H1 (cell line): ENCODE data around the gene CCDC195. TPM values are rescaled to one million over a fixed set of nuclear protein-coding genes. Genes with fewer than 3 reads are reported as not detected.

Source experiments
- CTCF ChIA-PET: fragments of 300-600 bp; sonication (Branson Sonifier 250); formaldehyde crosslinking; loops from one replicate; lab custom pipeline; 2021; ENCODE audit not compliant: partially characterized antibody; lab: Charles Lee
- POLR2A ChIA-PET: fragments of 300-600 bp; sonication (Branson Sonifier 250); formaldehyde crosslinking; loops from one replicate; lab custom pipeline; 2021; ENCODE audit warnings: inconsistent platforms; ENCODE audit not compliant: partially characterized antibody; lab: Charles Lee
- DNase-seq, 2 experiments: peaks; one replicate each; pipeline versions ENCODE4 v3.0.0 to v3.0.0-alpha.2; 2010 to 2022; ENCODE audit warnings: low spot score in 2 of 2, low read depth in 1 of 2, mixed read lengths in 1 of 2
- FAIRE-seq: peaks from 2 replicates; lab custom pipeline; 2011; peaks lifted over from hg19 to GRCh38; lab: Jason Lieb, UNC
- H2AFZ ChIP-seq: 2 replicates; pipeline ENCODE4 v1.8.1; 2012; ENCODE audit warnings: low read length, inconsistent platforms
- H2AK5ac ChIP-seq: 2 replicates; pipeline ENCODE4 v1.6.1; 2013; ENCODE audit warnings: low read depth, low read length
- H2BK120ac ChIP-seq: replicated peaks from 2 replicates; pipeline ENCODE3; 2013; ENCODE audit warnings: low read depth, low read length, inconsistent platforms
- H2BK12ac ChIP-seq: 2 replicates; pipeline ENCODE4 v1.6.1; 2013; ENCODE audit warnings: low read depth, low read length
- H2BK15ac ChIP-seq: 2 replicates; pipeline ENCODE4 v1.6.1; 2013; ENCODE audit warnings: low read length
- H2BK20ac ChIP-seq: 2 replicates; pipeline ENCODE4 v1.6.1; 2013; ENCODE audit warnings: low read length
- H2BK5ac ChIP-seq: 2 replicates; pipeline ENCODE4 v1.6.1; 2013; ENCODE audit warnings: low read depth, low read length
- H3K14ac ChIP-seq: 2 replicates; pipeline ENCODE4 v1.6.1; 2013; ENCODE audit warnings: inconsistent platforms; ENCODE audit not compliant: insufficient read length
- H3K18ac ChIP-seq: 2 replicates; pipeline ENCODE4 v1.6.1; 2013; ENCODE audit warnings: low read length; ENCODE audit errors: extremely low read depth
- H3K23ac ChIP-seq: 2 replicates; pipeline ENCODE4 v1.6.1; 2013; ENCODE audit warnings: inconsistent platforms; ENCODE audit not compliant: insufficient read length
- H3K23me2 ChIP-seq: 2 replicates; pipeline ENCODE4 v1.6.1; 2013; ENCODE audit warnings: low read depth, low read length
- H3K27ac ChIP-seq: 2 replicates; pipeline ENCODE4 v1.6.1; 2011; ENCODE audit warnings: low read depth, low read length, inconsistent platforms
- H3K27me3 ChIP-seq, 4 experiments: replicated peaks in 1 of 4; 1 replicate in 1 of 4; 2 replicates in 3 of 4; pipeline versions ENCODE4 v1.6.1 to v1.8.1; 2011 to 2013; ENCODE audit warnings: low read length in 3 of 4, mild to moderate bottlenecking in 3 of 4, inconsistent platforms in 2 of 4, mixed read lengths in 2 of 4, moderate library complexity in 1 of 4; ENCODE audit not compliant: control insufficient read depth in 3 of 4, insufficient read depth in 3 of 4; ENCODE audit errors: extremely low read depth in 1 of 4
- H3K36me3 ChIP-seq, 4 experiments: 2 replicates each; pipeline versions ENCODE4 v1.6.1 to v1.8.1; 2011 to 2013; ENCODE audit warnings: mild to moderate bottlenecking in 4 of 4, low read length in 3 of 4, moderate library complexity in 2 of 4, control low read depth in 1 of 4, inconsistent platforms in 1 of 4; ENCODE audit not compliant: insufficient read depth in 4 of 4, control insufficient read depth in 2 of 4
- H3K4ac ChIP-seq: replicated peaks from 2 replicates; pipeline ENCODE3; 2013; ENCODE audit warnings: low read length, low read depth, mixed read lengths, inconsistent platforms; ENCODE audit not compliant: insufficient read length
- H3K4me1 ChIP-seq, 4 experiments: replicated peaks in 1 of 4; 1 replicate in 1 of 4; 2 replicates in 3 of 4; pipeline versions ENCODE4 v1.6.1 to v1.8.1; 2011 to 2013; ENCODE audit warnings: low read length in 3 of 4, inconsistent platforms in 2 of 4, mixed read lengths in 1 of 4; ENCODE audit not compliant: insufficient read depth in 4 of 4, control insufficient read depth in 3 of 4
- H3K4me2 ChIP-seq, 2 experiments: 2 replicates each; pipeline versions ENCODE4 v1.6.1 to v1.8.1; 2011 to 2013; ENCODE audit warnings: low read depth in 2 of 2, low read length in 2 of 2, control low read depth in 1 of 2, inconsistent platforms in 1 of 2, mild to moderate bottlenecking in 1 of 2; ENCODE audit not compliant: insufficient read depth in 1 of 2
- H3K4me3 ChIP-seq, 4 experiments: fragments of 200-600, 300-600 bp in 1 of 4; sonication (generic), shearing (Covaris generic), sonication (Bioruptor Twin) in 1 of 4; 2 replicates each; pipeline versions ENCODE4 v1.5.1 to v1.8.1; 2011 to 2016; ENCODE audit warnings: low read length in 4 of 4, low read depth in 3 of 4, control low read depth in 2 of 4, inconsistent platforms in 2 of 4, mild to moderate bottlenecking in 2 of 4, mixed read lengths in 1 of 4, moderate library complexity in 1 of 4; ENCODE audit not compliant: insufficient read depth in 2 of 4; ENCODE audit errors: extremely low read depth in 1 of 4
- H3K56ac ChIP-seq: replicated peaks from 2 replicates; pipeline ENCODE3; 2013; ENCODE audit warnings: low read depth, mild to moderate bottlenecking, mixed read lengths, low read length, inconsistent platforms; ENCODE audit not compliant: insufficient read length
- H3K79me1 ChIP-seq: 2 replicates; pipeline ENCODE4 v1.6.1; 2013; ENCODE audit warnings: low read depth, low read length, control low read depth
- H3K79me2 ChIP-seq, 2 experiments: 2 replicates each; pipeline versions ENCODE4 v1.6.1 to v1.8.1; 2012 to 2013; ENCODE audit warnings: low read length in 2 of 2, mild to moderate bottlenecking in 2 of 2, inconsistent platforms in 1 of 2; ENCODE audit not compliant: insufficient read depth in 2 of 2, control insufficient read depth in 1 of 2
- H3K9ac ChIP-seq, 4 experiments: replicated peaks in 1 of 4; 1 replicate in 1 of 4; 2 replicates in 3 of 4; pipeline versions ENCODE4 v1.6.1 to v1.8.1; 2011 to 2013; ENCODE audit warnings: low read depth in 3 of 4, low read length in 3 of 4, control low read depth in 2 of 4, mild to moderate bottlenecking in 2 of 4, moderate library complexity in 2 of 4, inconsistent platforms in 1 of 4; ENCODE audit errors: extremely low read depth in 1 of 4
- H3K9me3 ChIP-seq, 2 experiments: 2 replicates each; pipeline versions ENCODE4 v1.6.1 to v1.8.1; 2012 to 2013; ENCODE audit warnings: mild to moderate bottlenecking in 2 of 2, moderate library complexity in 2 of 2, control low read depth in 1 of 2, inconsistent platforms in 1 of 2, low read depth in 1 of 2, low read length in 1 of 2, mixed read lengths in 1 of 2; ENCODE audit not compliant: insufficient read depth in 2 of 2
- H4K20me1 ChIP-seq, 2 experiments: replicated peaks in 1 of 2; 2 replicates each; pipeline versions ENCODE3 to v1.8.1; 2011 to 2013; ENCODE audit warnings: inconsistent platforms in 2 of 2, low read length in 2 of 2, mild to moderate bottlenecking in 1 of 2; ENCODE audit not compliant: insufficient read depth in 2 of 2, control insufficient read depth in 1 of 2
- H4K5ac ChIP-seq: 2 replicates; pipeline ENCODE4 v1.6.1; 2013; ENCODE audit warnings: low read length, low read depth, mixed read lengths, inconsistent platforms; ENCODE audit not compliant: insufficient read length
- H4K8ac ChIP-seq: 2 replicates; pipeline ENCODE4 v1.8.0; 2013; ENCODE audit warnings: mild to moderate bottlenecking, moderate library complexity, low read length, inconsistent platforms; ENCODE audit not compliant: insufficient read depth; ENCODE audit errors: extremely low read depth
- H4K91ac ChIP-seq: replicated peaks from 2 replicates; pipeline ENCODE3; 2013; ENCODE audit warnings: low read length, mixed read lengths, inconsistent platforms; ENCODE audit not compliant: insufficient read length
- GABPA ChIP-seq: IDR thresholded peaks from 2 replicates; pipeline ENCODE4 v1.6.1; 2011; ENCODE audit warnings: mild to moderate bottlenecking, low read length, moderate library complexity, borderline replicate concordance; ENCODE audit not compliant: insufficient read depth
- SUZ12 ChIP-seq: fragments of 200-600 bp; sonication (generic); IDR thresholded peaks from 2 replicates; pipeline ENCODE4 v1.6.1; 2012; ENCODE audit warnings: mild to moderate bottlenecking, inconsistent platforms, low read length, moderate library complexity, mixed read lengths
- WGBS, 2 experiments: shearing (Covaris generic) in 1 of 2; methylation state at CpG; one replicate each; pipeline versions ENCODE4 v1.1.6 to v1.1.7; 2013 to 2015; ENCODE audit warnings: low lambda C conversion rate in 2 of 2, mixed read lengths in 2 of 2, inconsistent platforms in 1 of 2, low coverage in 1 of 2, missing lambda C conversion rate in 1 of 2; ENCODE audit not compliant: insufficient replicate concordance in 2 of 2, insufficient coverage in 1 of 2, insufficient read length in 1 of 2; ENCODE audit errors: extremely low coverage in 1 of 2, missing lambda C conversion rate in 1 of 2; 5-methylcytosine and 5-hydroxymethylcytosine counted together
- polyA plus RNA-seq, 7 experiments: library from polyadenylated mRNA; depleted of rRNA in 3 of 7; stranded (reverse) in 5 of 7; unstranded in 2 of 7; fragments of >200 nt in 5 of 7; fragments of 200-250 nt in 2 of 7; gene quantifications; 1 replicate in 5 of 7; 2 replicates in 1 of 7; 4 replicates in 1 of 7; pipeline versions ENCODE4 v1.2.1 to v1.2.3, GENCODE V29; 2011 to 2013; ENCODE audit warnings: missing spikeins in 2 of 7, mixed read lengths in 2 of 7
- total RNA-seq: library from RNA; stranded (reverse); fragmentation: NEBNext Ultra II Directional; extraction: Animal tissue kit (Norgen Biotek cat#: 25700); gene quantifications from 2 replicates; pipeline ENCODE4 v1.2.1, GENCODE V29; 2021
- TF ChIP-seq, protein P1 (sequence below), 3 experiments: IDR thresholded peaks; 1 replicate in 2 of 3; 2 replicates in 1 of 3; pipeline versions ENCODE4 v1.5.1 to v1.6.1; 2011; ENCODE audit warnings: low read length in 3 of 3, mild to moderate bottlenecking in 3 of 3, inconsistent platforms in 2 of 3, low read depth in 1 of 3, moderate library complexity in 1 of 3; ENCODE audit not compliant: insufficient read depth in 1 of 3; ENCODE audit errors: control extremely low read depth in 1 of 3

CCDC195 gene
- total and polyA plus RNA-seq, 2 of the 8 experiments (the other 6 are each of a cell fraction or from before 2014, with no cell fraction given): not detected

DNA sequence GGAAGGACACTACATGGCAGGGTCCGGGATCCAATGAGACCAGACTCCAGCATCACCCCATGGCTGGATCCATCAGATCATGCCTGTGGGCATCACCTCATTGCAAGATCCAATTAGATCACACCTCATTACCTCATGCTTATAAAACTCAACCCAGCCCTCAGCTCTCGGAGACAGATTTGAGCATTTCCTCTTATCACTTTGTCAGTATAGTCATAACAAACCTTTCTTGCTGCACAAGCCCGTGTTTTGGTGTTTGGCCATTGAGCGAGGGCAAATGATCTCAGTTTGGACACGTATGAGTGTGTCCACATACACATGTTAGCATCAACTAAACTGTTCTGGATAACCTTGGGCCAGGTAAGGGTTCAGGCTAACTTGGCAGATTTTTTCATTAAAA, 58.8 kb downstream of the CCDC195 start:
- Histone ChIP-seq H2BK12ac (no peak overlapping the region), H3K23ac (no peak overlapping the region), H3K56ac (no peak overlapping the region)
- TF ChIP-seq SUZ12 (no peak), GABPA (no peak)
- TF ChIP-seq, protein P1, sequence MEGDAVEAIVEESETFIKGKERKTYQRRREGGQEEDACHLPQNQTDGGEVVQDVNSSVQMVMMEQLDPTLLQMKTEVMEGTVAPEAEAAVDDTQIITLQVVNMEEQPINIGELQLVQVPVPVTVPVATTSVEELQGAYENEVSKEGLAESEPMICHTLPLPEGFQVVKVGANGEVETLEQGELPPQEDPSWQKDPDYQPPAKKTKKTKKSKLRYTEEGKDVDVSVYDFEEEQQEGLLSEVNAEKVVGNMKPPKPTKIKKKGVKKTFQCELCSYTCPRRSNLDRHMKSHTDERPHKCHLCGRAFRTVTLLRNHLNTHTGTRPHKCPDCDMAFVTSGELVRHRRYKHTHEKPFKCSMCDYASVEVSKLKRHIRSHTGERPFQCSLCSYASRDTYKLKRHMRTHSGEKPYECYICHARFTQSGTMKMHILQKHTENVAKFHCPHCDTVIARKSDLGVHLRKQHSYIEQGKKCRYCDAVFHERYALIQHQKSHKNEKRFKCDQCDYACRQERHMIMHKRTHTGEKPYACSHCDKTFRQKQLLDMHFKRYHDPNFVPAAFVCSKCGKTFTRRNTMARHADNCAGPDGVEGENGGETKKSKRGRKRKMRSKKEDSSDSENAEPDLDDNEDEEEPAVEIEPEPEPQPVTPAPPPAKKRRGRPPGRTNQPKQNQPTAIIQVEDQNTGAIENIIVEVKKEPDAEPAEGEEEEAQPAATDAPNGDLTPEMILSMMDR (IDR thresholded peaks at IDR 0.05; ENCODE audit: control extremely low read depth in 1 of 3, insufficient read depth in 1 of 3, low read depth in 1 of 3, low read length in 3 of 3): no peak
- TF ChIP-seq, all 59 proteins: peak for 0
- Histone ChIP-seq H3K9me3 (peaks cover 9 to 14% of the 10 kb centered on the region in 2 experiments; a peak in 3 of 4 replicates), H2BK15ac (no peak overlapping the region), H3K36me3 (no peaks in the 10 kb centered on the region), H4K20me1 (no peaks in the 10 kb centered on the region), H2AFZ (no peak overlapping the region), H3K4me1 (no peaks in the 10 kb centered on the region), H3K9ac (no peak overlapping the region), H2AK5ac (no peak overlapping the region), H3K79me1 (no peaks in the 10 kb centered on the region), H4K91ac (no peak overlapping the region), H3K4me2 (no peak overlapping the region), H2BK5ac (no peak overlapping the region), H3K14ac (no peak overlapping the region), H2BK120ac (no peak overlapping the region), H3K23me2 (peaks cover 2% of the 10 kb centered on the region; the same call in 1 of the 2 replicates), H2BK20ac (no peak overlapping the region), H4K5ac (no peak overlapping the region), H3K4ac (no peak overlapping the region), H3K18ac (no peak overlapping the region), H4K8ac (no peak overlapping the region), H3K27ac (no peak overlapping the region), H3K27me3 (no peaks in the 10 kb centered on the region), H3K79me2 (no peaks in the 10 kb centered on the region), H3K4me3 (no peak overlapping the region)
- FAIRE-seq: no peak
- no peak for DNase-seq
- 95% methylated on average over 4 of the region's 5 CpGs; no CpG with 5 or more reads in 1 of the 2 experiments for WGBS, 2 experiments
- ChIA-PET POLR2A (no interaction called here), CTCF (no interaction called here)
